KMS-11 (cell line): Measurements from ENCODE around the gene RELB.
"Not testable (repeated sequence)": the region's sequence is repeated elsewhere in the genome, so short reads cannot be mapped to it uniquely, and the experiment has no call there.

Source experiments
- H2AFZ ChIP-seq: fragments of 200-600 bp; sonication (generic); 2 replicates; pipeline ENCODE4 v1.6.1; 2016; ENCODE audit warnings: antibody characterized with exemption, mixed run types, low read depth
- H3K27ac ChIP-seq: fragments of 200-600 bp; sonication (generic); 2 replicates; pipeline ENCODE4 v1.6.1; 2016; ENCODE audit warnings: mild to moderate bottlenecking, mixed run types
- H3K27me3 ChIP-seq: fragments of 200-600 bp; sonication (generic); 2 replicates; pipeline ENCODE4 v1.6.1; 2017; ENCODE audit warnings: mild to moderate bottlenecking, low read depth, mixed run types, moderate library complexity; ENCODE audit not compliant: insufficient read depth
- H3K36me3 ChIP-seq: fragments of 200-600 bp; sonication (generic); 2 replicates; pipeline ENCODE4 v1.6.1; 2017; ENCODE audit warnings: mild to moderate bottlenecking, mixed run types; ENCODE audit not compliant: insufficient read depth
- H3K4me1 ChIP-seq: fragments of 200-600 bp; sonication (generic); 2 replicates; pipeline ENCODE4 v1.6.1; 2016; ENCODE audit warnings: mild to moderate bottlenecking, low read depth, mixed run types; ENCODE audit not compliant: poor library complexity, severe bottlenecking
- H3K4me2 ChIP-seq: fragments of 200-600 bp; sonication (generic); 2 replicates; pipeline ENCODE4 v1.7.0; 2016; ENCODE audit warnings: mild to moderate bottlenecking, mixed run types
- H3K4me3 ChIP-seq: fragments of 200-600 bp; sonication (generic); IDR thresholded peaks from 2 replicates; pipeline ENCODE4 v1.6.1; 2017; ENCODE audit warnings: low read depth, low read length, mixed read lengths; ENCODE audit not compliant: insufficient read depth
- H3K79me2 ChIP-seq: fragments of 200-600 bp; sonication (generic); 2 replicates; pipeline ENCODE4 v1.6.1; 2016; ENCODE audit warnings: low read depth, mixed run types; ENCODE audit not compliant: insufficient read depth
- H3K9ac ChIP-seq: fragments of 200-600 bp; sonication (generic); 2 replicates; pipeline ENCODE4 v1.6.1; 2016; ENCODE audit warnings: mild to moderate bottlenecking, mixed run types
- H4K20me1 ChIP-seq: fragments of 200-600 bp; sonication (generic); 2 replicates; pipeline ENCODE4 v1.6.1; 2016; ENCODE audit warnings: mild to moderate bottlenecking, mixed run types; ENCODE audit not compliant: insufficient read depth
- TF ChIP-seq, protein P1 (sequence below): fragments of 200-600 bp; sonication (generic); conservative IDR thresholded peaks from 2 replicates; pipeline ENCODE4 v1.6.1; 2017; ENCODE audit warnings: low read depth, mild to moderate bottlenecking, antibody characterized with exemption, low read length, moderate library complexity, mixed read lengths

The RELB gene

DNA sequence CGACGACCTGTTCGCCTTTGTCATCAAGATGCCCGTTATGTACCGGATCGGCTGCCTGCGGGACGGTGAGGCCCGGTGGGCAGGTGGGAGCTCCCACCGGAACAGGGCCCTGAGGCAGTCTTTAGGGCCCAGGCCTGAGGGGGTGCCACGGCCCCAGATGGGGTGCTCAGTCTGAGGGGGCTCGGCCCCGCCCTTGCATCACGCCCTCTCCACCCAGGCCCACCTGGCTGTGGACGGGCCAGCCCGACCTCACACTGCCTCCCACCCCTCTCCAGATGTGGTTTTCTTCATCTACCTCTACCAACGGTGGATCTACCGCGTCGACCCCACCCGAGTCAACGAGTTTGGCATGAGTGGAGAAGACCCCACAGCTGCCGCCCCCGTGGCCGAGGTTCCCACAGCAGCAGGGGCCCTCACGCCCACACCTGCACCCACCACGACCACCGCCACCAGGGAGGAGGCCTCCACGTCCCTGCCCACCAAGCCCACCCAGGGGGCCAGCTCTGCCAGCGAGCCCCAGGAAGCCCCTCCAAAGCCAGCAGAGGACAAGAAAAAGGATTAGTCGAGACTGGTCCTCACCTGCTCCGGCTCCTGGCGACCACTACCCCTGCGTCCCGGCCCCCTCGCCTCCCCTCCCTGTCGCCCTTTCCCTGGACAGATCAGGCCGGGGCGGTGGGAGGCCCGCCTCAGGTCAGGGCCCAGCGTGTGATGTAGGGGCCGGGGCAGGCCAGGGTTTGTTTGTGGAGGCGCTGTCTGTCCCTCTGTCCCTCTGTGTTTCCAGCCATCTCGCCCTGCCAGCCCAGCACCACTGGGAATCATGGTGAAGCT lies 8.7 kb upstream of the RELB start:
- Histone ChIP-seq H3K27me3 (no peaks in the 10 kb centered on the region), H3K36me3 (no peaks in the 10 kb centered on the region), H3K79me2 (no peaks in the 10 kb centered on the region), H3K4me3 (no peak overlapping the region), H3K9ac (no peak overlapping the region), H3K4me1 (peaks cover 39% of the 10 kb centered on the region), H4K20me1 (no peaks in the 10 kb centered on the region), H2AFZ (no peak overlapping the region), H3K4me2 (no peak overlapping the region), H3K27ac (no peak overlapping the region)
- TF ChIP-seq, protein P1, sequence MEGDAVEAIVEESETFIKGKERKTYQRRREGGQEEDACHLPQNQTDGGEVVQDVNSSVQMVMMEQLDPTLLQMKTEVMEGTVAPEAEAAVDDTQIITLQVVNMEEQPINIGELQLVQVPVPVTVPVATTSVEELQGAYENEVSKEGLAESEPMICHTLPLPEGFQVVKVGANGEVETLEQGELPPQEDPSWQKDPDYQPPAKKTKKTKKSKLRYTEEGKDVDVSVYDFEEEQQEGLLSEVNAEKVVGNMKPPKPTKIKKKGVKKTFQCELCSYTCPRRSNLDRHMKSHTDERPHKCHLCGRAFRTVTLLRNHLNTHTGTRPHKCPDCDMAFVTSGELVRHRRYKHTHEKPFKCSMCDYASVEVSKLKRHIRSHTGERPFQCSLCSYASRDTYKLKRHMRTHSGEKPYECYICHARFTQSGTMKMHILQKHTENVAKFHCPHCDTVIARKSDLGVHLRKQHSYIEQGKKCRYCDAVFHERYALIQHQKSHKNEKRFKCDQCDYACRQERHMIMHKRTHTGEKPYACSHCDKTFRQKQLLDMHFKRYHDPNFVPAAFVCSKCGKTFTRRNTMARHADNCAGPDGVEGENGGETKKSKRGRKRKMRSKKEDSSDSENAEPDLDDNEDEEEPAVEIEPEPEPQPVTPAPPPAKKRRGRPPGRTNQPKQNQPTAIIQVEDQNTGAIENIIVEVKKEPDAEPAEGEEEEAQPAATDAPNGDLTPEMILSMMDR: no peak

GRCh38 chr19:44993526-44993925 lies 7.7 kb upstream of the RELB start:
- no peak overlapping the region for H3K27ac ChIP-seq
- TF ChIP-seq, protein P1: no peak
- H3K36me3 ChIP-seq: no peaks in the 10 kb centered on the region

DNA sequence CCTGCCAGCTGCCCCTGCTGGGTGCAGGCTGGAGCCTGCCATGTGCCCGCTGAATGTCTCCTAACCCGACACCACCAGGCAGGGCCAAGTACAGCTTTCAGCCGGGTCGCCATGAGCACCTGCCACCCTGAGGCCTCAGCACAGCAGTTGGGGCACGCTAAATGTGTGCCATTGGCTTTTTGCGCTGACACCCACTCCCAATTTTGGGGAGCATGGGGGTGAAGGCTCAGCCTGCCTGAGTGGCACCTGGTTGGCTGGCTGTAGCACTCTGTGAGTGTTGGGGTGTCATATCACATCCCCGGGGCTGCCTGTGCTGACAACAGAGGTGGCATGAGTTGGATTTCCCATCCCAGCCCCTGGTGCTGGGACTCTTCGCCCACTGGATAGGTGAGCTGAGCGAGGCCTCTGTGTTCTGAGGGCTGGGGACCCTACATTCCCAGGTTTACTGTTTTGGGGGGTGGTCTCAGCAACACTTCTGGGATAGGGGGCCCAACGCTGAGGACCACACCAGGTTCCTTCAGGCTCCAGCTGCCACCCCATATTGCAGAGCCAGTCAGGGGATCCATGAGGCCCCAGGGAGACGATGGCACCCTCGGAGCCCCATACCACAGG lies 7.2 kb upstream of the RELB start:
- Histone ChIP-seq H2AFZ (no peak overlapping the region), H3K36me3 (no peaks in the 10 kb centered on the region), H3K4me3 (no peak overlapping the region), H3K27ac (no peak overlapping the region), H3K4me1 (peaks cover 35% of the 10 kb centered on the region), H3K9ac (no peak overlapping the region), H3K79me2 (no peaks in the 10 kb centered on the region), H3K4me2 (no peak overlapping the region), H4K20me1 (no peaks in the 10 kb centered on the region), H3K27me3 (no peaks in the 10 kb centered on the region)
- TF ChIP-seq, protein P1: no peak

More at GRCh38 chr19:44993526-44993925, 7.7 kb upstream of the RELB start:
- no peak overlapping the region for H3K4me3 ChIP-seq
- H3K27me3 ChIP-seq: no peaks in the 10 kb centered on the region
- H3K4me1 ChIP-seq: peaks cover 39% of the 10 kb centered on the region
- no peak overlapping the region for H3K4me2 ChIP-seq
- no peak overlapping the region for H2AFZ ChIP-seq
- H3K9ac ChIP-seq: no peak overlapping the region
- H4K20me1 ChIP-seq: no peaks in the 10 kb centered on the region
- H3K79me2 ChIP-seq: no peaks in the 10 kb centered on the region

- H3K4me2 ChIP-seq: no peak overlapping the region
- peaks cover 8% of the 10 kb centered on the region; the same call in 1 of the 2 replicates for H3K79me2 ChIP-seq
- TF ChIP-seq, protein P1: no peak
- no peaks in the 10 kb centered on the region for H3K27me3 ChIP-seq
- no peak overlapping the region for H3K9ac ChIP-seq
- no peak overlapping the region for H3K4me3 ChIP-seq
- peaks cover 42% of the 10 kb centered on the region for H3K4me1 ChIP-seq
- H3K27ac ChIP-seq: no peak overlapping the region
- H2AFZ ChIP-seq: no peak overlapping the region
- H4K20me1 ChIP-seq: no peaks in the 10 kb centered on the region
- H3K36me3 ChIP-seq: no peaks in the 10 kb centered on the region
Observed at GRCh38 chr19:44998025-44998424, 3.2 kb upstream of the RELB start.

GRCh38 chr19:44999131-44999925 lies 1.9 kb upstream of the RELB start:
- H3K4me2 ChIP-seq, H3K27me3 ChIP-seq, H3K9ac ChIP-seq, H2AFZ ChIP-seq, H3K4me3 ChIP-seq, H3K79me2 ChIP-seq, H4K20me1 ChIP-seq, H3K27ac ChIP-seq, H3K36me3 ChIP-seq: not testable (repeated sequence)
- H3K4me1 ChIP-seq: peaks cover 42% of the 10 kb centered on the region

GRCh38 chr19:45000665-45001064 lies 599 bp upstream of the RELB start:
- H2AFZ ChIP-seq: peak overlapping the region; percentile 86; the same call in 1 of the 2 replicates
- H3K4me3 ChIP-seq, H3K9ac ChIP-seq, H3K27me3 ChIP-seq, H4K20me1 ChIP-seq, H3K27ac ChIP-seq, H3K36me3 ChIP-seq, H3K79me2 ChIP-seq: not testable (repeated sequence)
- H3K4me1 ChIP-seq: peaks cover 42% of the 10 kb centered on the region
- peak overlapping the region; percentile 75 for H3K4me2 ChIP-seq
